Sigmoid colon (tissue), 7 donors: ENCODE data around the gene SPATA17. TPM values are rescaled to one million over a fixed set of nuclear protein-coding genes. Genes with fewer than 3 reads are reported as not detected.

Experiments used
- DNase-seq: peaks from one replicate; pipeline ENCODE4 v3.0.0-alpha.2; 2019
- H3K27ac ChIP-seq, 4 donors: fragments of 200-600 bp; sonication (generic); one replicate each; pipeline ENCODE4 v1.5.1; 2016 to 2019; ENCODE audit warnings: mild to moderate bottlenecking in 1 of 4
- H3K27me3 ChIP-seq, 3 donors: fragments of 200-600 bp; sonication (generic); one replicate each; pipeline ENCODE4 v1.5.1; 2019; ENCODE audit warnings: mild to moderate bottlenecking in 1 of 3
- H3K36me3 ChIP-seq, 4 donors: fragments of 200-600 bp; sonication (generic); one replicate each; pipeline ENCODE4 v1.5.1; 2016 to 2019
- H3K4me1 ChIP-seq, 4 donors: fragments of 200-600 bp; sonication (generic); one replicate each; pipeline ENCODE4 v1.5.1; 2017 to 2019
- H3K4me3 ChIP-seq, 4 donors: fragments of 200-600 bp; sonication (generic); one replicate each; pipeline ENCODE4 v1.5.1; 2017 to 2019; ENCODE audit warnings: mild to moderate bottlenecking in 2 of 4, moderate library complexity in 1 of 4
- H3K9me3 ChIP-seq, 4 donors: fragments of 200-600 bp in 3 of 4; sonication (generic) in 3 of 4; one replicate each; pipeline versions ENCODE4 v1.5.1 to v1.6.1; 2013 to 2019
- CTCF ChIP-seq, 4 experiments: fragments of 450-650 bp in 3 of 4; fragments of 200-600 bp in 1 of 4; IDR thresholded peaks; one replicate each; pipeline ENCODE4 v1.5.1; 2016 to 2019; ENCODE audit warnings: antibody characterized with exemption in 4 of 4, mild to moderate bottlenecking in 3 of 4, moderate library complexity in 2 of 4
- EP300 ChIP-seq, 4 donors: sonication (generic); formaldehyde crosslinking; IDR thresholded peaks; one replicate each; pipeline ENCODE4 v1.6.1; 2017; ENCODE audit warnings: antibody characterized with exemption in 4 of 4
- POLR2A ChIP-seq, 2 donors: fragments of 450-650 bp; IDR thresholded peaks; one replicate each; pipeline ENCODE4 v1.6.1; 2016; ENCODE audit warnings: antibody characterized with exemption in 2 of 2, mild to moderate bottlenecking in 2 of 2, moderate library complexity in 2 of 2
- POLR2AphosphoS5 ChIP-seq, 4 donors: sonication (generic); formaldehyde crosslinking; IDR thresholded peaks; one replicate each; pipeline ENCODE4 v1.6.1; 2017; ENCODE audit warnings: antibody characterized with exemption in 4 of 4
- WGBS, 2 donors: extraction: QIAGEN DNeasy Blood & Tissue Kit; methylation state at CpG; one replicate each; pipeline ENCODE4 v1.1.7; 2013; 5-methylcytosine and 5-hydroxymethylcytosine counted together
- intact Hi-C: fragments of 100-400 bp; cut with DNase I; formaldehyde crosslinking; loops from one replicate; pipeline ENCODE4 v1.15.1; 2023
- polyA plus RNA-seq, 3 donors: library from polyadenylated mRNA; stranded (reverse); fragments of 200-250 nt; gene quantifications; one replicate each; pipeline ENCODE4 v1.2.3, GENCODE V29; 2013
- small RNA-seq, 3 donors: library from RNA; depleted of rRNA; stranded (forward); fragments of <200 nt; gene quantifications; one replicate each; pipeline ENCODE3, GENCODE V24; 2016
- total RNA-seq, 4 donors: library from RNA; depleted of rRNA; stranded (reverse); fragments of >200 nt; gene quantifications; one replicate each; pipeline ENCODE4 v1.1.0, GENCODE V29; 2016
- donor health status: healthy with polysubstance abuse.
- donor health status: Bipolar disorder and iron deficiency.
- donor health status: healthy.

Gene SPATA17
- total and polyA plus RNA-seq, 7 donors: 0.41 to 1.1 (median 0.47) TPM; not detected in 4

GRCh38 chr1:217917281-217917887 lies 286.2 kb downstream of the SPATA17 start:
- no peak for TF ChIP-seq EP300 (IDR thresholded peaks at IDR 0.05)
- TF ChIP-seq CTCF (IDR thresholded peaks at IDR 0.05): no peak
- Histone ChIP-seq H3K27me3 (no peaks in the 10 kb centered on the region), H3K27ac (no peak overlapping the region), H3K4me3 (no peak overlapping the region), H3K9me3 (no peaks in the 10 kb centered on the region), H3K4me1 (no peaks in the 10 kb centered on the region), H3K36me3 (no peaks in the 10 kb centered on the region)
- no peak for DNase-seq
- intact Hi-C loops: no loop called here
- WGBS, 2 donors: 61% methylated on average over 13 of the region's 13 CpGs

- DNase-seq: no peak
- Histone ChIP-seq H3K4me3 (no peak overlapping the region), H3K27ac (no peak overlapping the region), H3K4me1 (no peaks in the 10 kb centered on the region), H3K9me3 (no peaks in the 10 kb centered on the region), H3K27me3 (peaks cover 0 to 14% (median under 1%) of the 10 kb centered on the region in 3 donors), H3K36me3 (no peaks in the 10 kb centered on the region)
- TF ChIP-seq POLR2A (IDR thresholded peaks at IDR 0.05) (no peak), POLR2AphosphoS5 (IDR thresholded peaks at IDR 0.05) (no peak), EP300 (IDR thresholded peaks at IDR 0.05) (no peak), CTCF (IDR thresholded peaks at IDR 0.05) (no peak)
- 66 to 71% methylated on average over 18 of the region's 18 CpGs for WGBS, 2 donors
- intact Hi-C loops: no loop called here
Observed at GRCh38 chr1:217919683-217920388, 288.7 kb downstream of the SPATA17 start.

Small RNA genes within 50 kb of the gene (small RNA-seq; reads per million reads assigned to genes)
- 0 reads per million in 3 donors for gene UBBP2

Other genes with a start within 250 kb of the SPATA17 start
- gene GPATCH2, start 254 bp upstream of the SPATA17 start, total RNA-seq: 10 to 100 TPM; 12.2 to 18.5 (median 15.6) TPM
- gene GPATCH2, start 254 bp upstream of the SPATA17 start, polyA plus RNA-seq: 1 to 10 TPM; 3.0 to 4.3 (median 4.2) TPM